PC-9 (cell line): ENCODE measurements around the gene ZEB2. TPM values are rescaled to one million over a fixed set of nuclear protein-coding genes. Genes with fewer than 3 reads are reported as not detected.

Experiments
- BruUV-seq: library from RNA; stranded (reverse); fragments of 400-500 nt; replicated peaks from 2 replicates; lab custom pipeline; 2021; lab: Mats Ljungman, UMichigan
- CTCF ChIA-PET: fragments of 300-600 bp; sonication (Branson Sonifier 250); formaldehyde crosslinking; loops from one replicate; lab custom pipeline; 2022; ENCODE audit warnings: antibody characterized with exemption; lab: Charles Lee
- POLR2A ChIA-PET: fragments of 300-600 bp; sonication (Branson Sonifier 250); formaldehyde crosslinking; loops from one replicate; lab custom pipeline; 2022; ENCODE audit warnings: antibody characterized with exemption; ENCODE audit not compliant: unreplicated experiment; lab: Charles Lee
- DNase-seq, 2 experiments: peaks; one replicate each; pipeline versions ENCODE4 v3.0.0 to v3.0.0-alpha.2; 2015 to 2022; ENCODE audit warnings: mixed read lengths in 1 of 2
- H2AFZ ChIP-seq: fragments of 200-600 bp; sonication (generic); 2 replicates; pipeline ENCODE4 v1.8.1; 2017; ENCODE audit warnings: antibody characterized with exemption
- H3F3A ChIP-seq: fragments of 200-600 bp; sonication (generic); 2 replicates; pipeline ENCODE4 v1.8.1; 2017; ENCODE audit warnings: antibody characterized with exemption, mild to moderate bottlenecking, low read depth; ENCODE audit not compliant: insufficient read depth
- H3K27ac ChIP-seq: fragments of 200-600 bp; sonication (generic); 2 replicates; pipeline ENCODE4 v1.6.1; 2016; ENCODE audit warnings: mixed run types
- H3K27me3 ChIP-seq: fragments of 200-600 bp; sonication (generic); 2 replicates; pipeline ENCODE4 v1.6.1; 2016; ENCODE audit warnings: low read depth, mixed run types; ENCODE audit not compliant: insufficient read depth
- H3K36me3 ChIP-seq: fragments of 200-600 bp; sonication (generic); 2 replicates; pipeline ENCODE4 v1.6.1; 2016; ENCODE audit warnings: low read depth, mixed run types
- H3K4me1 ChIP-seq: fragments of 200-600 bp; sonication (generic); replicated peaks from 2 replicates; pipeline ENCODE4 v1.6.1; 2016; ENCODE audit warnings: mixed run types; ENCODE audit not compliant: insufficient read depth
- H3K4me2 ChIP-seq: fragments of 200-600 bp; sonication (generic); 2 replicates; pipeline ENCODE4 v1.6.1; 2017; ENCODE audit warnings: mixed run types
- H3K4me3 ChIP-seq: fragments of 200-600 bp; sonication (generic); 2 replicates; pipeline ENCODE4 v1.6.1; 2016; ENCODE audit warnings: mixed run types
- H3K79me2 ChIP-seq: fragments of 200-600 bp; sonication (generic); 2 replicates; pipeline ENCODE4 v1.6.1; 2017; ENCODE audit warnings: low read depth, mixed run types
- H3K9me2 ChIP-seq: fragments of 200-600 bp; sonication (generic); 2 replicates; pipeline ENCODE4 v1.8.1; 2017; ENCODE audit warnings: mild to moderate bottlenecking; ENCODE audit not compliant: insufficient read depth
- H3K9me3 ChIP-seq: fragments of 200-600 bp; sonication (generic); 2 replicates; pipeline ENCODE4 v1.8.1; 2016; ENCODE audit warnings: low read depth; ENCODE audit not compliant: insufficient read depth
- H4K20me1 ChIP-seq: fragments of 200-600 bp; sonication (generic); 2 replicates; pipeline ENCODE4 v1.8.1; 2017; ENCODE audit not compliant: insufficient read depth
- CTCF ChIP-seq: fragments of 200-600 bp; sonication (generic); conservative IDR thresholded peaks from 2 replicates; pipeline ENCODE4 v1.6.1; 2017; ENCODE audit warnings: mixed run types, antibody characterized with exemption, mild to moderate bottlenecking, moderate library complexity
- EZH2 ChIP-seq: fragments of 200-600 bp; sonication (generic); IDR thresholded peaks from 2 replicates; pipeline ENCODE4 v1.8.0; 2017; ENCODE audit warnings: antibody characterized with exemption, low read depth
- intact Hi-C: fragments of 100-400 bp; cut with micrococcal nuclease; formaldehyde crosslinking; loops from one replicate; pipeline ENCODE4 v1.10.0; 2022; ENCODE audit not compliant: unreplicated experiment
- total RNA-seq: library from RNA; stranded (reverse); gene quantifications from 2 replicates; pipeline ENCODE4 v1.2.3, GENCODE V29; 2021

ZEB2 gene
- total RNA-seq, 1 experiment from 2014 or later, result 0.09 TPM

- BruUV-seq, result no TSS peak
- no peak overlapping the region for H3K4me3 ChIP-seq
- TF ChIP-seq EZH2, result no peak
- TF ChIP-seq CTCF, result no peak
- DNase-seq, result no peak
- no peaks in the 10 kb centered on the region for H3K36me3 ChIP-seq
- no peak overlapping the region for H3K4me2 ChIP-seq
- H3K9me3 ChIP-seq, result no peaks in the 10 kb centered on the region
- ChIA-PET CTCF (no interaction called here), POLR2A (no interaction called here)
- no peaks in the 10 kb centered on the region for H3K9me2 ChIP-seq
- no peaks in the 10 kb centered on the region for H3K27me3 ChIP-seq
- no peaks in the 10 kb centered on the region for H4K20me1 ChIP-seq
- intact Hi-C loops, result no loop called here
- H3F3A ChIP-seq, result no peaks in the 10 kb centered on the region
- no peak overlapping the region for H3K27ac ChIP-seq
- no peak overlapping the region for H2AFZ ChIP-seq
- no peaks in the 10 kb centered on the region for H3K4me1 ChIP-seq
- no peaks in the 10 kb centered on the region for H3K79me2 ChIP-seq
Observed at GRCh38 chr2:144535300-144535699, 15.4 kb upstream of the ZEB2 start.

GRCh38 chr2:144533221-144533620 lies 13.3 kb upstream of the ZEB2 start:
- no peaks in the 10 kb centered on the region for H4K20me1 ChIP-seq
- ChIA-PET CTCF (no interaction called here), POLR2A (no interaction called here)
- BruUV-seq, result no TSS peak
- no peaks in the 10 kb centered on the region for H3K9me3 ChIP-seq
- DNase-seq, result no peak
- H3K9me2 ChIP-seq, result no peaks in the 10 kb centered on the region
- no peaks in the 10 kb centered on the region for H3F3A ChIP-seq
- no peaks in the 10 kb centered on the region for H3K79me2 ChIP-seq
- TF ChIP-seq EZH2 (no peak), CTCF (no peak)
- no peak overlapping the region for H3K4me3 ChIP-seq
- no peaks in the 10 kb centered on the region for H3K4me1 ChIP-seq
- no peaks in the 10 kb centered on the region for H3K27me3 ChIP-seq
- no peak overlapping the region for H3K4me2 ChIP-seq
- H2AFZ ChIP-seq, result no peak overlapping the region
- no peak overlapping the region for H3K27ac ChIP-seq
- intact Hi-C loops, result no loop called here
- no peaks in the 10 kb centered on the region for H3K36me3 ChIP-seq

- POLR2A ChIA-PET, result interaction anchor here (0.6 kb wide), 1 partner anchor 8 kb away, joined by 6 read pairs; no protein-coding TSS in a partner anchor
- Histone ChIP-seq H3K4me3 (no peak overlapping the region), H4K20me1 (no peaks in the 10 kb centered on the region), H3K4me1 (no peaks in the 10 kb centered on the region), H2AFZ (no peak overlapping the region), H3K4me2 (no peak overlapping the region), H3K36me3 (no peaks in the 10 kb centered on the region), H3K27ac (no peak overlapping the region), H3K79me2 (no peaks in the 10 kb centered on the region), H3K27me3 (no peaks in the 10 kb centered on the region), H3F3A (no peaks in the 10 kb centered on the region), H3K9me2 (no peaks in the 10 kb centered on the region), H3K9me3 (no peaks in the 10 kb centered on the region)
- TF ChIP-seq EZH2, result no peak
- TF ChIP-seq CTCF, result no peak
- BruUV-seq, result no TSS peak
- no peak for DNase-seq
- CTCF ChIA-PET, result no interaction called here
- intact Hi-C loops, result no loop called here
Observed at GRCh38 chr2:144530596-144530995, 10.7 kb upstream of the ZEB2 start.
